Measurements from ENCODE around the gene DGKB. TPM values are rescaled to one million over a fixed set of nuclear protein-coding genes. Genes with fewer than 3 reads are reported as not detected.

Gene DGKB
- total RNA-seq, 1 experiment from 2014 or later, result not detected

DNA sequence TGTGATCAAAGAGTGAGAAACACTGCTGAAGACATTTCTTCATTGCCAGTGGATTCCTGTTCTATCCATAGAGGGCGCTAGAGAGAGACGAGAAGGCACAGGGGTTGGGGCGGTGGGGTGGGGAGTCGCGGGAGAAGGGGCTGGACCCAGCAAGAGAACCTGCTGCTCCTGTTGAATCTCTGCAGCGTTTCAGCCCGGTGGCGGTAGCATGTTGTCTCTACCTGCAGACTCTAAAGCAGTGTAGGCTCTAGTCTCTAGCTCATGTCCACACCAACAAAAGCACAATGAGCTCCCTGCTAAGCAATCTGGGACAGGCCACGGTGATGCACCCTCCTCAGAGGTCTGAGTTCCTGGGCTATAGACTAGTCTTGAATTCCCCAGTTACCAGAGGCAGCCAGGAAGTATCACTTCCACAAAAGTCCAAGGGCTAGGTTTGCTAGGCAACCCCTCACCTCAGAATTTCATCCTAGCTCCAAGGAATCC is 167.7 kb downstream of the DGKB start:
- no peak overlapping the region for H3K4me3 Mint-ChIP-seq (ENCODE audit: unreplicated experiment)

GRCh38 chr7:14720785-14721184 is 181.8 kb downstream of the DGKB start:
- DNase-seq (ENCODE audit: unreplicated experiment), result no peak
- Mint-ChIP-seq H3K4me3 (ENCODE audit: unreplicated experiment) (no peak overlapping the region), H3K36me3 (ENCODE audit: insufficient read depth, unreplicated experiment) (no peaks in the 10 kb centered on the region), H3K4me1 (ENCODE audit: insufficient read depth, unreplicated experiment) (no peaks in the 10 kb centered on the region), H3K27ac (ENCODE audit: low read depth, unreplicated experiment) (no peak overlapping the region), H3K27me3 (ENCODE audit: insufficient read depth, unreplicated experiment) (peaks cover 34% of the 10 kb centered on the region), H3K9me3 (ENCODE audit: unreplicated experiment) (no peaks in the 10 kb centered on the region)
- ChIA-PET POLR2A (interaction anchor here (0.6 kb wide), 1 partner anchor 203 kb away, joined by 5 read pairs; no protein-coding TSS in a partner anchor), CTCF (interaction anchor here (1.1 to 3.0 kb wide), 2 partner anchors 29 to 295 kb away, joined by 3 to 14 read pairs; no protein-coding TSS in a partner anchor)
- intact Hi-C loops (cut with micrococcal nuclease), result no loop called here
- BruUV-seq (replicated peaks), result no TSS peak
- TF ChIP-seq, protein P1, sequence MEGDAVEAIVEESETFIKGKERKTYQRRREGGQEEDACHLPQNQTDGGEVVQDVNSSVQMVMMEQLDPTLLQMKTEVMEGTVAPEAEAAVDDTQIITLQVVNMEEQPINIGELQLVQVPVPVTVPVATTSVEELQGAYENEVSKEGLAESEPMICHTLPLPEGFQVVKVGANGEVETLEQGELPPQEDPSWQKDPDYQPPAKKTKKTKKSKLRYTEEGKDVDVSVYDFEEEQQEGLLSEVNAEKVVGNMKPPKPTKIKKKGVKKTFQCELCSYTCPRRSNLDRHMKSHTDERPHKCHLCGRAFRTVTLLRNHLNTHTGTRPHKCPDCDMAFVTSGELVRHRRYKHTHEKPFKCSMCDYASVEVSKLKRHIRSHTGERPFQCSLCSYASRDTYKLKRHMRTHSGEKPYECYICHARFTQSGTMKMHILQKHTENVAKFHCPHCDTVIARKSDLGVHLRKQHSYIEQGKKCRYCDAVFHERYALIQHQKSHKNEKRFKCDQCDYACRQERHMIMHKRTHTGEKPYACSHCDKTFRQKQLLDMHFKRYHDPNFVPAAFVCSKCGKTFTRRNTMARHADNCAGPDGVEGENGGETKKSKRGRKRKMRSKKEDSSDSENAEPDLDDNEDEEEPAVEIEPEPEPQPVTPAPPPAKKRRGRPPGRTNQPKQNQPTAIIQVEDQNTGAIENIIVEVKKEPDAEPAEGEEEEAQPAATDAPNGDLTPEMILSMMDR (IDR thresholded peaks at IDR 0.05; ENCODE audit: unreplicated experiment), result no peak

More for the DNA sequence above, 167.7 kb downstream of the DGKB start:
- intact Hi-C loops (cut with micrococcal nuclease), result no loop called here
- no TSS peak for BruUV-seq (replicated peaks)
- peak; percentile 23 for DNase-seq (ENCODE audit: unreplicated experiment)
- Mint-ChIP-seq H3K27me3 (ENCODE audit: insufficient read depth, unreplicated experiment) (no peaks in the 10 kb centered on the region), H3K4me1 (ENCODE audit: insufficient read depth, unreplicated experiment) (peaks cover 11% of the 10 kb centered on the region), H3K27ac (ENCODE audit: low read depth, unreplicated experiment) (no peak overlapping the region), H3K9me3 (ENCODE audit: unreplicated experiment) (no peaks in the 10 kb centered on the region), H3K36me3 (ENCODE audit: insufficient read depth, unreplicated experiment) (no peaks in the 10 kb centered on the region)
- ChIA-PET POLR2A (no interaction called here), CTCF (interaction anchor here (0.8 kb wide), 1 partner anchor 281 kb away, joined by 3 read pairs; no protein-coding TSS in a partner anchor)
- TF ChIP-seq, protein P1 (IDR thresholded peaks at IDR 0.05; ENCODE audit: unreplicated experiment), result peak; percentile 21

GRCh38 chr7:14717816-14718215 is 184.7 kb downstream of the DGKB start:
- intact Hi-C loops (cut with micrococcal nuclease), result loop anchor here (1.0 to 5.0 kb wide), 4 partner anchors 207 to 1003 kb away; no protein-coding TSS in a partner anchor
- Mint-ChIP-seq H3K27ac (ENCODE audit: low read depth, unreplicated experiment) (no peak overlapping the region), H3K4me3 (ENCODE audit: unreplicated experiment) (no peak overlapping the region), H3K36me3 (ENCODE audit: insufficient read depth, unreplicated experiment) (no peaks in the 10 kb centered on the region), H3K4me1 (ENCODE audit: insufficient read depth, unreplicated experiment) (no peaks in the 10 kb centered on the region), H3K27me3 (ENCODE audit: insufficient read depth, unreplicated experiment) (peaks cover 63% of the 10 kb centered on the region), H3K9me3 (ENCODE audit: unreplicated experiment) (no peaks in the 10 kb centered on the region)
- TF ChIP-seq, protein P1 (IDR thresholded peaks at IDR 0.05; ENCODE audit: unreplicated experiment), result peak; percentile 59
- ChIA-PET CTCF (interaction anchor here (0.6 to 2.8 kb wide), 9 partner anchors 18 to 575 kb away, joined by 3 to 15 read pairs (median 4); no protein-coding TSS in a partner anchor), POLR2A (interaction anchor here (1.5 kb wide), 1 partner anchor 298 kb away, joined by 6 read pairs; no protein-coding TSS in a partner anchor)
- no TSS peak for BruUV-seq (replicated peaks)
- peak; percentile 17 for DNase-seq (ENCODE audit: unreplicated experiment)

DNA sequence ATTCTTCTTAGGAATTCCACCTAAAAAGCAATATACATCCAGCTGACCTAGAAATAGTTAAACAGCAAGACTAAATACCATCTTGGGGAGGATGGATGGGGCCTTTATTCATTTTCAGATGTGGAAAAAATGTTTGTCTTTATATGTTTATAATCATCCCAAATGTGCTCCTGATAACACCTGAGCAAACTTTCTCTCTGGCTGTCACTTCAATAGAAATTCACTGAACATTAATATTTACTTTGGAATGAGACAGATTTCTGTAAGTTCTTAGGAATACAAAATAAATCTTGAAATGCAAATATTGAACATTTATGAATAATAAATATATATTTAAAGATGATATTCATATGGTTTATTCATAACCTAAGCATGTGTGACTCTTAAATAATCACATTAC is 185.4 kb downstream of the DGKB start:
- no peak overlapping the region for H3K4me3 Mint-ChIP-seq (ENCODE audit: unreplicated experiment)
- CTCF ChIA-PET, result interaction anchor here (0.6 to 2.8 kb wide), 6 partner anchors 151 to 308 kb away, joined by 3 to 15 read pairs (median 4); no protein-coding TSS in a partner anchor
- TF ChIP-seq, protein P1 (IDR thresholded peaks at IDR 0.05; ENCODE audit: unreplicated experiment), result no peak
- H3K4me1 Mint-ChIP-seq (ENCODE audit: insufficient read depth, unreplicated experiment), result no peaks in the 10 kb centered on the region
- intact Hi-C loops (cut with micrococcal nuclease), result loop anchor here (1.0 to 5.0 kb wide), 4 partner anchors 208 to 1004 kb away; no protein-coding TSS in a partner anchor
- H3K27ac Mint-ChIP-seq (ENCODE audit: low read depth, unreplicated experiment), result no peak overlapping the region
- no peaks in the 10 kb centered on the region for H3K36me3 Mint-ChIP-seq (ENCODE audit: insufficient read depth, unreplicated experiment)
- POLR2A ChIA-PET, result no interaction called here
- H3K9me3 Mint-ChIP-seq (ENCODE audit: unreplicated experiment), result no peaks in the 10 kb centered on the region
- no peak for DNase-seq (ENCODE audit: unreplicated experiment)
- BruUV-seq (replicated peaks), result no TSS peak
- peaks cover 64% of the 10 kb centered on the region for H3K27me3 Mint-ChIP-seq (ENCODE audit: insufficient read depth, unreplicated experiment)

Measured in MCF 10A (cell line).